ENCODE data around the gene OR8G1. TPM values are rescaled to one million over a fixed set of nuclear protein-coding genes. Genes with fewer than 3 reads are reported as not detected.

Gene OR8G1
- total and polyA plus RNA-seq, 4 experiments from 2014 or later, result not detected

- intact Hi-C loops (cut with micrococcal nuclease), result no loop called here
- CTCF ChIA-PET (ENCODE audit: partially characterized antibody), result no interaction called here
- POLR2A ChIA-PET (ENCODE audit: partially characterized antibody), result no interaction called here
- H3K27ac ChIP-seq (ENCODE audit: low read depth, low read length), result no peak overlapping the region
- no peaks in the 10 kb centered on the region for H3K9me3 ChIP-seq (ENCODE audit: control insufficient read depth in 1 of 2, low read length in 2 of 2)
- no peaks in the 10 kb centered on the region for H3K36me3 ChIP-seq (ENCODE audit: insufficient read depth, low read length)
- Mint-ChIP-seq H3K27ac (no peak overlapping the region), H3K36me3 (no peaks in the 10 kb centered on the region), H3K9me3 (peaks cover 0 to 6% (median 0%) of the 10 kb centered on the region in 8 donors), H3K4me1 (no peaks in the 10 kb centered on the region), H3K4me3 (no peak overlapping the region), H3K27me3 (peaks cover 0 to 2% of the 10 kb centered on the region in 2 donors)
- no peaks in the 10 kb centered on the region for H3K27me3 ChIP-seq (ENCODE audit: insufficient read depth, low read length)
- DNase-seq, result no peak
- no peaks in the 10 kb centered on the region for H3K4me1 ChIP-seq (ENCODE audit: insufficient read depth, low read length)
- no peak overlapping the region for H3K4me3 ChIP-seq (ENCODE audit: low read length in 2 of 2)
Measured at GRCh38 chr11:124302347-124303125, 61.6 kb downstream of the OR8G1 start.

Other genes starting within 250 kb of the OR8G1 start
- not detected for gene OR10G6, start 245.9 kb upstream of the OR8G1 start, total RNA-seq
- not detected for gene OR10G6, start 245.9 kb upstream of the OR8G1 start, polyA plus RNA-seq
- not detected for gene OR10G4, start 228.1 kb upstream of the OR8G1 start, total RNA-seq
- not detected for gene OR10G4, start 228.1 kb upstream of the OR8G1 start, polyA plus RNA-seq
- gene OR10G9, start 218.1 kb upstream of the OR8G1 start, total RNA-seq, result not detected
- not detected for gene OR10G9, start 218.1 kb upstream of the OR8G1 start, polyA plus RNA-seq
- not detected for gene OR10G8, start 214.3 kb upstream of the OR8G1 start, total RNA-seq
- gene OR10G8, start 214.3 kb upstream of the OR8G1 start, polyA plus RNA-seq, result not detected
- gene OR10G7, start 199.8 kb upstream of the OR8G1 start, total RNA-seq, result not detected
- not detected for gene OR10G7, start 199.8 kb upstream of the OR8G1 start, polyA plus RNA-seq
- gene VWA5A, start 125.6 kb upstream of the OR8G1 start, total RNA-seq, result 1 to 10 TPM; 6.4 to 7.2 TPM
- gene VWA5A, start 125.6 kb upstream of the OR8G1 start, polyA plus RNA-seq, result 10 to 100 TPM in 1 of 2 donors, 1 to 10 TPM in 1; 8.3 to 12.3 TPM
- gene OR10D3, start 57.8 kb upstream of the OR8G1 start, total RNA-seq, result not detected
- gene OR10D3, start 57.8 kb upstream of the OR8G1 start, polyA plus RNA-seq, result not detected
- gene OR8G5, start 15.3 kb downstream of the OR8G1 start, total RNA-seq, result not detected
- gene OR8G5, start 15.3 kb downstream of the OR8G1 start, polyA plus RNA-seq, result not detected
- gene OR8D1, start 72.9 kb downstream of the OR8G1 start, total RNA-seq, result not detected
- not detected for gene OR8D1, start 72.9 kb downstream of the OR8G1 start, polyA plus RNA-seq
- gene OR8D2, start 79.1 kb downstream of the OR8G1 start, total RNA-seq, result not detected
- not detected for gene OR8D2, start 79.1 kb downstream of the OR8G1 start, polyA plus RNA-seq
- gene OR8B2, start 143.4 kb downstream of the OR8G1 start, total RNA-seq, result not detected
- not detected for gene OR8B2, start 143.4 kb downstream of the OR8G1 start, polyA plus RNA-seq
- gene OR8B3, start 157.9 kb downstream of the OR8G1 start, total RNA-seq, result not detected
- not detected for gene OR8B3, start 157.9 kb downstream of the OR8G1 start, polyA plus RNA-seq
- gene OR8B4, start 183.8 kb downstream of the OR8G1 start, total RNA-seq, result not detected
- not detected for gene OR8B4, start 183.8 kb downstream of the OR8G1 start, polyA plus RNA-seq
- not detected for gene OR8B8, start 204.6 kb downstream of the OR8G1 start, total RNA-seq
- gene OR8B8, start 204.6 kb downstream of the OR8G1 start, polyA plus RNA-seq, result not detected